Measurements from ENCODE around the gene CELA2B.

Gene CELA2B

GRCh38 chr1:15451014-15451722 lies 24.7 kb upstream of the CELA2B start:
- no peak for ATAC-seq (ENCODE audit: low read depth)
- no peak for DNase-seq (ENCODE audit: low spot score)
- Histone ChIP-seq H3K4me1 (ENCODE audit: insufficient read depth, poor library complexity, severe bottlenecking) (no peaks in the 10 kb centered on the region), H3K36me3 (ENCODE audit: low read depth) (no peaks in the 10 kb centered on the region), H3K27ac (ENCODE audit: poor library complexity, severe bottlenecking) (no peak overlapping the region), H3K27me3 (ENCODE audit: insufficient read depth, poor library complexity, severe bottlenecking) (no peaks in the 10 kb centered on the region), H3K9me3 (ENCODE audit: severe bottlenecking) (no peaks in the 10 kb centered on the region), H3K4me3 (ENCODE audit: severe bottlenecking) (no peak overlapping the region)
- no peak for TF ChIP-seq CTCF (IDR thresholded peaks at IDR 0.05; ENCODE audit: poor library complexity, severe bottlenecking)

- DNase-seq (ENCODE audit: low spot score) (no peak), ATAC-seq (ENCODE audit: low read depth) (no peak)
- Histone ChIP-seq H3K9me3 (ENCODE audit: severe bottlenecking) (no peaks in the 10 kb centered on the region), H3K27ac (ENCODE audit: poor library complexity, severe bottlenecking) (no peak overlapping the region), H3K4me3 (ENCODE audit: severe bottlenecking) (no peak overlapping the region), H3K36me3 (ENCODE audit: low read depth) (no peaks in the 10 kb centered on the region), H3K27me3 (ENCODE audit: insufficient read depth, poor library complexity, severe bottlenecking) (no peaks in the 10 kb centered on the region), H3K4me1 (ENCODE audit: insufficient read depth, poor library complexity, severe bottlenecking) (no peaks in the 10 kb centered on the region)
- TF ChIP-seq CTCF (IDR thresholded peaks at IDR 0.05; ENCODE audit: poor library complexity, severe bottlenecking) = no peak
Measured at GRCh38 chr1:15452216-15452615, 23.7 kb upstream of the CELA2B start.

- no peaks in the 10 kb centered on the region for H3K36me3 ChIP-seq (ENCODE audit: low read depth)
- H3K4me3 ChIP-seq (ENCODE audit: severe bottlenecking) = no peak overlapping the region
- TF ChIP-seq CTCF (IDR thresholded peaks at IDR 0.05; ENCODE audit: poor library complexity, severe bottlenecking) = no peak
- no peaks in the 10 kb centered on the region for H3K9me3 ChIP-seq (ENCODE audit: severe bottlenecking)
- H3K4me1 ChIP-seq (ENCODE audit: insufficient read depth, poor library complexity, severe bottlenecking) = no peaks in the 10 kb centered on the region
- H3K27me3 ChIP-seq (ENCODE audit: insufficient read depth, poor library complexity, severe bottlenecking) = no peaks in the 10 kb centered on the region
- ATAC-seq (ENCODE audit: low read depth) = no peak
- H3K27ac ChIP-seq (ENCODE audit: poor library complexity, severe bottlenecking) = no peak overlapping the region
- no peak for DNase-seq (ENCODE audit: low spot score)
Measured at GRCh38 chr1:15452866-15453571, 22.9 kb upstream of the CELA2B start.

- Histone ChIP-seq H3K27me3 (ENCODE audit: insufficient read depth, poor library complexity, severe bottlenecking) (no peaks in the 10 kb centered on the region), H3K4me1 (ENCODE audit: insufficient read depth, poor library complexity, severe bottlenecking) (no peaks in the 10 kb centered on the region), H3K4me3 (ENCODE audit: severe bottlenecking) (no peak overlapping the region), H3K27ac (ENCODE audit: poor library complexity, severe bottlenecking) (no peak overlapping the region), H3K9me3 (ENCODE audit: severe bottlenecking) (no peaks in the 10 kb centered on the region), H3K36me3 (ENCODE audit: low read depth) (no peaks in the 10 kb centered on the region)
- no peak for DNase-seq (ENCODE audit: low spot score)
- ATAC-seq (ENCODE audit: low read depth) = no peak
- TF ChIP-seq CTCF (IDR thresholded peaks at IDR 0.05; ENCODE audit: poor library complexity, severe bottlenecking) = no peak
Measured at GRCh38 chr1:15453734-15454133, 22.2 kb upstream of the CELA2B start.

GRCh38 chr1:15454256-15454655 lies 21.6 kb upstream of the CELA2B start:
- Histone ChIP-seq H3K4me3 (ENCODE audit: severe bottlenecking) (no peak overlapping the region), H3K9me3 (ENCODE audit: severe bottlenecking) (no peaks in the 10 kb centered on the region), H3K27ac (ENCODE audit: poor library complexity, severe bottlenecking) (no peak overlapping the region), H3K36me3 (ENCODE audit: low read depth) (no peaks in the 10 kb centered on the region), H3K27me3 (ENCODE audit: insufficient read depth, poor library complexity, severe bottlenecking) (no peaks in the 10 kb centered on the region), H3K4me1 (ENCODE audit: insufficient read depth, poor library complexity, severe bottlenecking) (no peaks in the 10 kb centered on the region)
- no peak for TF ChIP-seq CTCF (IDR thresholded peaks at IDR 0.05; ENCODE audit: poor library complexity, severe bottlenecking)
- no peak for DNase-seq (ENCODE audit: low spot score)
- ATAC-seq (ENCODE audit: low read depth) = peak; percentile 61

Measured in RWPE2 (cell line).